A549 (cell line): ENCODE measurements around the gene B4GALT6. TPM values are rescaled to one million over a fixed set of nuclear protein-coding genes. Genes with fewer than 3 reads are reported as not detected.

ENCODE experiments used
- ATAC-seq, 2 experiments: fragments of 200-7000 bp in 1 of 2; fragments of >200 bp in 1 of 2; cut with Nextera tagmentation in 1 of 2; cut with Tn5 transposase in 1 of 2; 3 replicates each; pipeline versions ENCODE4 v1.8.0 to v1.9.1; 2018 to 2020; ENCODE audit warnings: mild to moderate bottlenecking in 1 of 2, moderate library complexity in 1 of 2
- CTCF ChIA-PET: fragments of 300-600 bp; sonication (Branson Sonifier 250); formaldehyde crosslinking; extraction: SDS; loops from one replicate; lab custom pipeline; 2021; ENCODE audit warnings: antibody characterized with exemption, inconsistent platforms; lab: Yijun Ruan, JAX
- POLR2A ChIA-PET: fragments of 350-600 bp; formaldehyde crosslinking; extraction: SDS; loops from one replicate; lab custom pipeline; 2021; ENCODE audit warnings: antibody characterized with exemption, inconsistent platforms; lab: Yijun Ruan, JAX
- DNase-seq, 2 experiments: peaks; one replicate each; pipeline versions ENCODE4 v3.0.0 to v3.0.0-alpha.2; 2011 to 2016; ENCODE audit warnings: low read depth in 1 of 2, low spot score in 1 of 2
- FAIRE-seq: peaks from 2 replicates; lab custom pipeline; 2011; peaks lifted over from hg19 to GRCh38; lab: Jason Lieb, UNC
- H3K27ac ChIP-seq, 2 experiments: fragments of >200 bp; sonication (Bioruptor Twin); formaldehyde crosslinking; 3 replicates each; pipeline ENCODE4 v1.5.1; 2016 to 2017
- H3K4me1 ChIP-seq: fragments of >200 bp; sonication (Bioruptor Twin); formaldehyde crosslinking; 3 replicates; pipeline ENCODE4 v1.6.1; 2016
- H3K4me2 ChIP-seq: fragments of >200 bp; sonication (Bioruptor Twin); formaldehyde crosslinking; 3 replicates; pipeline ENCODE4 v1.6.1; 2016
- H3K4me3 ChIP-seq: fragments of >200 bp; sonication (Bioruptor Twin); formaldehyde crosslinking; 3 replicates; pipeline ENCODE4 v1.5.1; 2016
- H3K9me3 ChIP-seq: fragments of >200 bp; sonication (Bioruptor Twin); formaldehyde crosslinking; 3 replicates; pipeline ENCODE4 v1.6.1; 2016
- CEBPB ChIP-seq, 2 experiments: fragments of >200 bp in 1 of 2; sonication (Bioruptor Twin) in 1 of 2; formaldehyde crosslinking in 1 of 2; IDR thresholded peaks; 2 replicates each; pipeline ENCODE4 v1.6.1; 2012 to 2016
- CHD4 ChIP-seq: fragments of 200-600 bp; sonication (generic); IDR thresholded peaks from 2 replicates; pipeline ENCODE4 v1.6.1; 2016; ENCODE audit warnings: antibody characterized with exemption, mild to moderate bottlenecking, borderline replicate concordance
- EHF ChIP-seq: fragments of 250-450 bp; sonication (Bioruptor Pico); IDR thresholded peaks from 2 replicates; pipeline ENCODE4 v1.5.0; 2020; ENCODE audit warnings: mild to moderate bottlenecking
- FOSB ChIP-seq: fragments of 250-450 bp; sonication (Bioruptor Pico); IDR thresholded peaks from 2 replicates; pipeline ENCODE4 v1.5.0; 2020; ENCODE audit warnings: mild to moderate bottlenecking, moderate library complexity
- FOSL2 ChIP-seq, 2 experiments: fragments of 450-650 bp in 1 of 2; fragments of >200 bp in 1 of 2; sonication (Bioruptor Twin) in 1 of 2; formaldehyde crosslinking; IDR thresholded peaks; 2 replicates each; pipeline versions ENCODE4 v1.5.0 to v1.6.1; 2016 to 2020; ENCODE audit warnings: mild to moderate bottlenecking in 1 of 2, moderate library complexity in 1 of 2
- GATA3 ChIP-seq: IDR thresholded peaks from 2 replicates; pipeline ENCODE4 v1.6.1; 2012; ENCODE audit warnings: borderline replicate concordance
- HOXB13 ChIP-seq: fragments of 250-450 bp; sonication (Bioruptor Pico); IDR thresholded peaks from 2 replicates; pipeline ENCODE4 v1.5.0; 2020; ENCODE audit warnings: low read depth, mild to moderate bottlenecking, moderate library complexity
- HOXB5 ChIP-seq: fragments of 250-450 bp; sonication (Bioruptor Pico); IDR thresholded peaks from 2 replicates; pipeline ENCODE4 v1.5.0; 2020; ENCODE audit warnings: mild to moderate bottlenecking, moderate library complexity
- JUN ChIP-seq, 2 experiments: fragments of >200 bp; sonication (Bioruptor Twin); formaldehyde crosslinking; IDR thresholded peaks; 2 replicates in 1 of 2; 3 replicates in 1 of 2; pipeline ENCODE4 v1.6.1; 2016 to 2017
- JUNB ChIP-seq: fragments of >200 bp; sonication (Bioruptor Twin); formaldehyde crosslinking; IDR thresholded peaks from 2 replicates; pipeline ENCODE4 v1.6.1; 2016
- MAFK ChIP-seq: fragments of 450-650 bp; IDR thresholded peaks from 2 replicates; pipeline ENCODE4 v1.6.1; 2014; ENCODE audit not compliant: partially characterized antibody
- MYC ChIP-seq: IDR thresholded peaks from 2 replicates; pipeline ENCODE4 v1.6.1; 2012; ENCODE audit warnings: mild to moderate bottlenecking, inconsistent platforms, low read length, improper control_type of control experiment, borderline replicate concordance
- NR3C1 ChIP-seq: fragments of >200 bp; sonication (Bioruptor Twin); formaldehyde crosslinking; IDR thresholded peaks from 3 replicates; pipeline ENCODE4 v1.6.1; 2017
- PHF8 ChIP-seq: fragments of 200-600 bp; sonication (generic); IDR thresholded peaks from 2 replicates; pipeline ENCODE4 v1.6.1; 2016; ENCODE audit warnings: low read depth, mild to moderate bottlenecking, antibody characterized with exemption, moderate library complexity, borderline replicate concordance
- RAD21 ChIP-seq, 2 experiments: fragments of >200 bp in 1 of 2; sonication (Bioruptor Twin) in 1 of 2; formaldehyde crosslinking in 1 of 2; IDR thresholded peaks in 1 of 2; conservative IDR thresholded peaks in 1 of 2; 2 replicates in 1 of 2; 3 replicates in 1 of 2; pipeline ENCODE4 v1.6.1; 2012 to 2018; ENCODE audit warnings: inconsistent platforms in 1 of 2
- RFX5 ChIP-seq: fragments of 450-650 bp; IDR thresholded peaks from 2 replicates; pipeline ENCODE4 v1.7.1; 2014; ENCODE audit warnings: antibody characterized with exemption, mild to moderate bottlenecking, moderate library complexity
- TFCP2L1 ChIP-seq: fragments of 250-450 bp; sonication (Bioruptor Pico); IDR thresholded peaks from 2 replicates; pipeline ENCODE4 v1.5.0; 2021; ENCODE audit warnings: mild to moderate bottlenecking
- ZC3H11A ChIP-seq: fragments of 450-650 bp; IDR thresholded peaks from 2 replicates; pipeline ENCODE4 v1.6.1; 2014; ENCODE audit warnings: antibody characterized with exemption, mild to moderate bottlenecking
- WGBS: methylation state at CpG from one replicate; pipeline ENCODE4 v1.1.6; 2017; ENCODE audit errors: missing lambda C conversion rate; 5-methylcytosine and 5-hydroxymethylcytosine counted together
- polyA plus RNA-seq, 4 experiments: library from polyadenylated mRNA; depleted of rRNA in 3 of 4; stranded (reverse); fragments of >200 nt; fragmentation: RNase III in 1 of 4; extraction: RNeasy Plus Mini Kit Qiagen cat#74134 plus additional on column Dnase treatment in 1 of 4; gene quantifications; 2 replicates in 3 of 4; 3 replicates in 1 of 4; pipeline ENCODE4 v1.2.3, GENCODE V29; 2011 to 2017
- TF ChIP-seq, protein P1 (sequence below): fragments of >200 bp; sonication (Bioruptor Twin); formaldehyde crosslinking; IDR thresholded peaks from 2 replicates; pipeline ENCODE4 v1.6.1; 2016
- TF ChIP-seq, protein P2 (sequence below): IDR thresholded peaks from 2 replicates; pipeline ENCODE4 v1.6.1; 2012
- TF ChIP-seq, protein P3 (sequence below): fragments of 200-600 bp; sonication (generic); IDR thresholded peaks from 2 replicates; pipeline ENCODE4 v1.6.1; 2016; ENCODE audit warnings: antibody characterized with exemption, mild to moderate bottlenecking, moderate library complexity

Gene B4GALT6
- polyA plus RNA-seq, 2 of the 4 experiments (the other 2 are of a cell fraction), result 7.1 to 12.8 TPM

DNA sequence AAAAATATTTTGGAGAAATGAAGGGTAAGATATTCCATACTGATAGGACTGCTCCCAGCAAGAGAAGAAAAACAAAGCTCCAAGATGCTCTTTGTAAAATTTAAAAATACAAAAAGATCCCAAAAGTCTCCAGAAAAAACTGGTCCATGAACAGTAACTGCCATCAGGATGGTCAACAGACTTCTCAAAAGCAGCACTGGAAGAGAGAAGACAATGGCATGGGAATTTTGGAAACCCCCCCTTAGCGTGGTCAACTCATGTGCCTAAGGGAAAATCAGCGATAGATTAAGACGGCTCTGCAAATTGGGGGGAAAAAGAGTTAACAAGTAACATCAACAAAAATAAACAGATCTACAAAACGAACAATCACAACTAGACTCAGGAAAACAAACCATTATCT lies 23.6 kb downstream of the B4GALT6 start:
- TF ChIP-seq MAFK (no peak), NR3C1 (no peak), HOXB5 (no peak)
- Histone ChIP-seq H3K4me2 (no peak overlapping the region), H3K4me1 (0 out of 3 replicates have a peak, but pooled peaks cover 3% of the 10 kb centered on the region), H3K27ac (no peak overlapping the region), H3K9me3 (no peaks in the 10 kb centered on the region), H3K4me3 (no peak overlapping the region)
- ChIA-PET CTCF (interaction anchor here (0.7 kb wide), 1 partner anchor 20 kb away, joined by 4 read pairs; no protein-coding TSS in a partner anchor), POLR2A (no interaction called here)
- no peak for DNase-seq
- no peak for FAIRE-seq
- 82% methylated on average over 4 of the region's 4 CpGs for WGBS
- ATAC-seq, result no peak

DNA sequence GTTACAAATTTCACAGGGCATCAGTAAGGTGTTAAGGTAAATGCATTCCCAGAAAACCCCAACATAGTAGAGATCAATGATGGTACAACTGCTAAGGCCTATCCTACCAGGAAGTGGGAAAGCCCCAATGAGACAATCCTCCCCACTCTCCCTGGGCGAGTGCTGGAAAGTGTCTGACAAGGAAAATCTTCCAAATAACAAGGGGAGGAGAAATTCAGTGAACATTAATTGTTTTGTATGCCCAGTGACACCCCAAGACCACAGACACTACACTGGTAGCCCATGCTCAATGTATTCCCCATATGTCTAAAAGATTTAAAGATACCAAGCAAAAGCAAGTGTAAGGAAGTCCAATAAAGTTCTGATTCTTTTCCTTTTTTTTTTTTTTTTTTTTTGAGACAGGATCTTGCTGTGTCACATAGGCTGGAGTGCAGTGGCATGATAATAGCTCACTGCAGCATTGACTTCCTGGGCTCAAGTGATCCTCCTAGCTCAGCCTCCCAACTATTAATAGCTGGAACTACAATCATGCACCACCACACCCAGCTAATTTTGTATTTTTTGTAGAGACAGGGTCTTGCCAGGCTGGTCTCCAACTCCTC lies 24.7 kb downstream of the B4GALT6 start:
- H3K9me3 ChIP-seq, result no peaks in the 10 kb centered on the region
- WGBS, result 100% methylated on average over 1 of the region's 1 CpG
- no peak for ATAC-seq
- H3K4me1 ChIP-seq, result 0 out of 3 replicates have a peak, but pooled peaks cover 3% of the 10 kb centered on the region
- ChIA-PET POLR2A (no interaction called here), CTCF (interaction anchor here (0.6 kb wide), 1 partner anchor 587 kb away, joined by 3 read pairs; no protein-coding TSS in a partner anchor)
- FAIRE-seq, result no peak
- H3K27ac ChIP-seq, result no peak overlapping the region
- no peak overlapping the region for H3K4me3 ChIP-seq
- DNase-seq, result no peak
- TF ChIP-seq HOXB5 (no peak), EHF (CRISPR knock-in tag) (no peak), FOSL2 (IDR thresholded peaks at IDR 0.05) (no peak), FOSL2 (CRISPR knock-in tag; IDR thresholded peaks at IDR 0.05) (no peak), JUNB (no peak), FOSB (CRISPR knock-in tag) (no peak), CEBPB (IDR thresholded peaks at IDR 0.05) (no peak), RAD21 (conservative IDR thresholded peaks at IDR 0.05 in 1 of 2, IDR thresholded peaks at IDR 0.05 in 1 of 2) (no peak), MAFK (no peak), PHF8 (no peak), MYC (no peak), RFX5 (no peak), HOXB13 (CRISPR knock-in tag) (no peak), TFCP2L1 (CRISPR knock-in tag) (no peak), JUN (IDR thresholded peaks at IDR 0.05) (no peak), GATA3 (no peak), ZC3H11A (no peak), CHD4 (no peak)
- TF ChIP-seq, protein P1, sequence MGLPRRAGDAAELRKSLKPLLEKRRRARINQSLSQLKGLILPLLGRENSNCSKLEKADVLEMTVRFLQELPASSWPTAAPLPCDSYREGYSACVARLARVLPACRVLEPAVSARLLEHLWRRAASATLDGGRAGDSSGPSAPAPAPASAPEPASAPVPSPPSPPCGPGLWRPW, result no peak
- TF ChIP-seq, protein P2, sequence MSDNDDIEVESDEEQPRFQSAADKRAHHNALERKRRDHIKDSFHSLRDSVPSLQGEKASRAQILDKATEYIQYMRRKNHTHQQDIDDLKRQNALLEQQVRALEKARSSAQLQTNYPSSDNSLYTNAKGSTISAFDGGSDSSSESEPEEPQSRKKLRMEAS, result no peak
- TF ChIP-seq, protein P3, sequence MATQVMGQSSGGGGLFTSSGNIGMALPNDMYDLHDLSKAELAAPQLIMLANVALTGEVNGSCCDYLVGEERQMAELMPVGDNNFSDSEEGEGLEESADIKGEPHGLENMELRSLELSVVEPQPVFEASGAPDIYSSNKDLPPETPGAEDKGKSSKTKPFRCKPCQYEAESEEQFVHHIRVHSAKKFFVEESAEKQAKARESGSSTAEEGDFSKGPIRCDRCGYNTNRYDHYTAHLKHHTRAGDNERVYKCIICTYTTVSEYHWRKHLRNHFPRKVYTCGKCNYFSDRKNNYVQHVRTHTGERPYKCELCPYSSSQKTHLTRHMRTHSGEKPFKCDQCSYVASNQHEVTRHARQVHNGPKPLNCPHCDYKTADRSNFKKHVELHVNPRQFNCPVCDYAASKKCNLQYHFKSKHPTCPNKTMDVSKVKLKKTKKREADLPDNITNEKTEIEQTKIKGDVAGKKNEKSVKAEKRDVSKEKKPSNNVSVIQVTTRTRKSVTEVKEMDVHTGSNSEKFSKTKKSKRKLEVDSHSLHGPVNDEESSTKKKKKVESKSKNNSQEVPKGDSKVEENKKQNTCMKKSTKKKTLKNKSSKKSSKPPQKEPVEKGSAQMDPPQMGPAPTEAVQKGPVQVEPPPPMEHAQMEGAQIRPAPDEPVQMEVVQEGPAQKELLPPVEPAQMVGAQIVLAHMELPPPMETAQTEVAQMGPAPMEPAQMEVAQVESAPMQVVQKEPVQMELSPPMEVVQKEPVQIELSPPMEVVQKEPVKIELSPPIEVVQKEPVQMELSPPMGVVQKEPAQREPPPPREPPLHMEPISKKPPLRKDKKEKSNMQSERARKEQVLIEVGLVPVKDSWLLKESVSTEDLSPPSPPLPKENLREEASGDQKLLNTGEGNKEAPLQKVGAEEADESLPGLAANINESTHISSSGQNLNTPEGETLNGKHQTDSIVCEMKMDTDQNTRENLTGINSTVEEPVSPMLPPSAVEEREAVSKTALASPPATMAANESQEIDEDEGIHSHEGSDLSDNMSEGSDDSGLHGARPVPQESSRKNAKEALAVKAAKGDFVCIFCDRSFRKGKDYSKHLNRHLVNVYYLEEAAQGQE, result no peak
- no peak overlapping the region for H3K4me2 ChIP-seq
